ENCODE measurements around the gene EPS8L3. TPM values are rescaled to one million over a fixed set of nuclear protein-coding genes. Genes with fewer than 3 reads are reported as not detected.

Gene EPS8L3
- total and polyA plus RNA-seq, 9 of the 15 experiments (the other 6 are each of a cell fraction or from before 2014, with no cell fraction given), result 0.09 to 0.42 (median 0.14) TPM; not detected in 5

DNA sequence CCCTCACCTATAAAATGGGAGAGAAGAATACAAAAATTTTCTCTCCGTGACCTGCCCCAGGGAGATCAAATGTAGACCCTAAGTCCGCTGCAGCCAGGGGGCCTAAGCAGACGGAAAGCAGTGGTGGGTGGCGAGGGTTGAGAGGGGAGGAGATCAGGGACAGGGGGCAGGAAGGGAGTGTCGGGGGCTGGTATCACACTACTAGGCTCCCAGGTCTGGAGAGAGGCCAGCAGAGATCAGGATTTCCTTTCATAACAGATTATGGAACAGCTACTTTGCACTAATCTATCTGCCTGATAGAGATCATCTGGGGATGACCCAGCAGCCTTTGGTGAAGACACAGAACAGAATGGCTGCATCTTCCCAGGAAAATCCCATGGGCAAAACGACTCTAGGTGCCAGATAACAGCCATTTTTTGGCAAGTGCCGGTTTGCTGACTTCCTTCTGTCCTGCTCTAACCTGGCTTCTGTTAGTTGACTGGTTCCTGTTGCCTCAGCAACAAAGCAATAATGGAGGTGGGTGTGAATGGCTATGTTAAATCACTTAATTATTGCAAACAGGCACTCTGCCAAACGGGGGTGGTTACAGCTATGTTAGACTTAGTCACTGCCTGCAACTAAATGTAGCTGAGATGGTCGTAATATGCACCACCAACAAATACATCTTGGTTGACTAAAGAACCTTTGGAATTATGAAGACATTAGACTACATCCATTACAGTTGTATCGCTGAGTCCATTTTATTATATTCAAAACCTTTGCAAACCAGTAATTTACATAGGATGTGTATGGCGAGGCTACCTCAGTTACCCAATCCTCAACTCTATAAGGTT lies 30.0 kb upstream of the EPS8L3 start (continued):
- TF ChIP-seq ZBTB11 (CRISPR knock-in tag; IDR thresholded peaks at IDR 0.05), result no peak
- TF ChIP-seq GTF2E2 (tag; IDR thresholded peaks at IDR 0.05), result no peak
- TF ChIP-seq MYNN (IDR thresholded peaks at IDR 0.05), result no peak
- TF ChIP-seq MYNN (CRISPR knock-in tag; IDR thresholded peaks at IDR 0.05), result no peak
- TF ChIP-seq PML (IDR thresholded peaks at IDR 0.05; ENCODE audit: low read length), result no peak
- no peak; a peak in 1 of 4 replicates for TF ChIP-seq MNT (conservative IDR thresholded peaks at IDR 0.05)
- no peak for TF ChIP-seq SIRT6 (IDR thresholded peaks at IDR 0.05; ENCODE audit: low read depth, low read length)
- peak; percentile 54 for TF ChIP-seq MAFK (IDR thresholded peaks at IDR 0.05; ENCODE audit: low read length)
- TF ChIP-seq POLR2AphosphoS5 (IDR thresholded peaks at IDR 0.05; ENCODE audit: control insufficient read depth, insufficient read depth, low read depth, low read length), result no peak
- no peak for TF ChIP-seq ARNT (IDR thresholded peaks at IDR 0.05)
- no peak for TF ChIP-seq HNRNPUL1 (IDR thresholded peaks at IDR 0.05; ENCODE audit: low read length)
- TF ChIP-seq ARID2 (IDR thresholded peaks at IDR 0.05), result no peak
- TF ChIP-seq, protein P1, sequence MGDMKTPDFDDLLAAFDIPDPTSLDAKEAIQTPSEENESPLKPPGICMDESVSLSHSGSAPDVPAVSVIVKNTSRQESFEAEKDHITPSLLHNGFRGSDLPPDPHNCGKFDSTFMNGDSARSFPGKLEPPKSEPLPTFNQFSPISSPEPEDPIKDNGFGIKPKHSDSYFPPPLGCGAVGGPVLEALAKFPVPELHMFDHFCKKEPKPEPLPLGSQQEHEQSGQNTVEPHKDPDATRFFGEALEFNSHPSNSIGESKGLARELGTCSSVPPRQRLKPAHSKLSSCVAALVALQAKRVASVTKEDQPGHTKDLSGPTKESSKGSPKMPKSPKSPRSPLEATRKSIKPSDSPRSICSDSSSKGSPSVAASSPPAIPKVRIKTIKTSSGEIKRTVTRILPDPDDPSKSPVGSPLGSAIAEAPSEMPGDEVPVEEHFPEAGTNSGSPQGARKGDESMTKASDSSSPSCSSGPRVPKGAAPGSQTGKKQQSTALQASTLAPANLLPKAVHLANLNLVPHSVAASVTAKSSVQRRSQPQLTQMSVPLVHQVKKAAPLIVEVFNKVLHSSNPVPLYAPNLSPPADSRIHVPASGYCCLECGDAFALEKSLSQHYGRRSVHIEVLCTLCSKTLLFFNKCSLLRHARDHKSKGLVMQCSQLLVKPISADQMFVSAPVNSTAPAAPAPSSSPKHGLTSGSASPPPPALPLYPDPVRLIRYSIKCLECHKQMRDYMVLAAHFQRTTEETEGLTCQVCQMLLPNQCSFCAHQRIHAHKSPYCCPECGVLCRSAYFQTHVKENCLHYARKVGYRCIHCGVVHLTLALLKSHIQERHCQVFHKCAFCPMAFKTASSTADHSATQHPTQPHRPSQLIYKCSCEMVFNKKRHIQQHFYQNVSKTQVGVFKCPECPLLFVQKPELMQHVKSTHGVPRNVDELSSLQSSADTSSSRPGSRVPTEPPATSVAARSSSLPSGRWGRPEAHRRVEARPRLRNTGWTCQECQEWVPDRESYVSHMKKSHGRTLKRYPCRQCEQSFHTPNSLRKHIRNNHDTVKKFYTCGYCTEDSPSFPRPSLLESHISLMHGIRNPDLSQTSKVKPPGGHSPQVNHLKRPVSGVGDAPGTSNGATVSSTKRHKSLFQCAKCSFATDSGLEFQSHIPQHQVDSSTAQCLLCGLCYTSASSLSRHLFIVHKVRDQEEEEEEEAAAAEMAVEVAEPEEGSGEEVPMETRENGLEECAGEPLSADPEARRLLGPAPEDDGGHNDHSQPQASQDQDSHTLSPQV (IDR thresholded peaks at IDR 0.05), result peak; percentile 70
- TF ChIP-seq ZNF551 (CRISPR knock-in tag; IDR thresholded peaks at IDR 0.05), result no peak
- TF ChIP-seq ETS1 (conservative IDR thresholded peaks at IDR 0.05; ENCODE audit: control insufficient read depth, low read depth, low read length), result no peak
- TF ChIP-seq ZNF41 (CRISPR knock-in tag; conservative IDR thresholded peaks at IDR 0.05), result no peak
- TF ChIP-seq SMARCE1 (IDR thresholded peaks at IDR 0.05), result peak; percentile 35; the same call in 1 of the 2 replicates
